GM19240 (cell line): Measurements from ENCODE around the gene CDK6.

Experiments used
- DNase-seq: peaks from one replicate; pipeline ENCODE4 v3.0.0; 2011; ENCODE audit warnings: low spot score; ENCODE audit not compliant: insufficient read length

The CDK6 gene

GRCh38 chr7:92847305-92847704 is 10.9 kb upstream of the CDK6 start:
- no peak for DNase-seq

- no peak for DNase-seq
These were observed 9.4 kb upstream of the CDK6 start for GRCh38 chr7:92845736-92846135.

GRCh38 chr7:92843781-92844180 is 7.4 kb upstream of the CDK6 start:
- no peak for DNase-seq

GRCh38 chr7:92843034-92843760 is 6.8 kb upstream of the CDK6 start:
- no peak for DNase-seq

- DNase-seq: no peak
These were observed 4.8 kb upstream of the CDK6 start for GRCh38 chr7:92841192-92841591.

- no peak for DNase-seq
These were observed 3.9 kb upstream of the CDK6 start for GRCh38 chr7:92840316-92840715.

GRCh38 chr7:92839901-92840300 is 3.5 kb upstream of the CDK6 start:
- no peak for DNase-seq

- DNase-seq: no peak
These were observed 2.6 kb upstream of the CDK6 start for GRCh38 chr7:92838934-92839333.

GRCh38 chr7:92837000-92837749 is 802 bp upstream of the CDK6 start:
- no peak for DNase-seq

- DNase-seq: no peak
These were observed 403 bp downstream of the CDK6 start for GRCh38 chr7:92835851-92836488.

- no peak for DNase-seq
These were observed 1.0 kb downstream of the CDK6 start for GRCh38 chr7:92835261-92835850.

- DNase-seq: no peak
These were observed 1.7 kb downstream of the CDK6 start for GRCh38 chr7:92834507-92835260.

- DNase-seq: no peak
These were observed 2.4 kb downstream of the CDK6 start for GRCh38 chr7:92833766-92834506.

- DNase-seq: no peak
These were observed 3.2 kb downstream of the CDK6 start for GRCh38 chr7:92833024-92833765.

- DNase-seq: no peak
These were observed 3.8 kb downstream of the CDK6 start for GRCh38 chr7:92832534-92833023.

GRCh38 chr7:92831716-92832533 is 4.4 kb downstream of the CDK6 start:
- DNase-seq: no peak

- DNase-seq: no peak
These were observed 5.8 kb downstream of the CDK6 start for GRCh38 chr7:92830532-92831110.

- no peak for DNase-seq
These were observed 6.3 kb downstream of the CDK6 start for GRCh38 chr7:92830027-92830426.
